Renal pelvis (tissue), 4 donors: ENCODE results near the gene MACF1. TPM values are rescaled to one million over a fixed set of nuclear protein-coding genes. Genes with fewer than 3 reads are reported as not detected.
"Not testable (repeated sequence)": the region's sequence is repeated elsewhere in the genome, so short reads cannot be mapped to it uniquely, and the experiment has no call there.

Experiments used
- DNase-seq: peaks from one replicate; pipeline ENCODE4 v3.0.0-alpha.2; 2013
- polyA plus RNA-seq, 3 donors: library from polyadenylated mRNA; unstranded; fragments of 120-200 nt; gene quantifications; one replicate each; pipeline ENCODE4 v1.2.1, GENCODE V29; 2013; ENCODE audit not compliant: insufficient read length in 3 of 3

Gene MACF1
- polyA plus RNA-seq, 3 donors, result 227 to 318 (median 276) TPM

DNA sequence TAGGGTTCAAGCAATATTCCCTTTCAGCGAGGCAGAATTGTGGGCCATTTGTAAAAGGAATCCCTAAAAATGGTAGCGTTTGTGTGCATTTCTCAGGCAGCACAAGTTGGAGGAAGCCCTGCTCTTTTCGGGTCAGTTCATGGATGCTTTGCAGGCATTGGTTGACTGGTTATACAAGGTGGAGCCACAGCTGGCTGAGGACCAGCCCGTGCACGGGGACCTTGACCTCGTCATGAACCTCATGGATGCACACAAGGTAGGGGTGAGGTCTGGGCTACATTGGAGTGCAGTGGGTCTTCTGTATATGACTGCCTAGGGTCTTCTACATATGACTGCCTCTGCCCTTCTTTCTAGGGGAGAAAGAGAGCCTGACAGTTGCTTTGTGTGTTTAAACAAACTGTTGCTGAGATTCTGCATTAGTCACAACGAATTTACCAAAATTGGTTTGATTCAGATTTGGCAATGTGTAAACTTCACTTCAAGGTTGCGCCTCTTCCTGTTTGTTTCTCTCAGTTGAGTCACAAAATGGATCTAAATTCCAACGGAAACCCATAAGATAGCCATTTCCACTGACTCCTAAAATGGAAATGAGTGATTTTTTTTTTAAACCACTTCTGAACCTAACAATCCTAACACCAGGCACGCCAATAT is 246.6 kb downstream of the MACF1 start:
- no peak for DNase-seq

DNA sequence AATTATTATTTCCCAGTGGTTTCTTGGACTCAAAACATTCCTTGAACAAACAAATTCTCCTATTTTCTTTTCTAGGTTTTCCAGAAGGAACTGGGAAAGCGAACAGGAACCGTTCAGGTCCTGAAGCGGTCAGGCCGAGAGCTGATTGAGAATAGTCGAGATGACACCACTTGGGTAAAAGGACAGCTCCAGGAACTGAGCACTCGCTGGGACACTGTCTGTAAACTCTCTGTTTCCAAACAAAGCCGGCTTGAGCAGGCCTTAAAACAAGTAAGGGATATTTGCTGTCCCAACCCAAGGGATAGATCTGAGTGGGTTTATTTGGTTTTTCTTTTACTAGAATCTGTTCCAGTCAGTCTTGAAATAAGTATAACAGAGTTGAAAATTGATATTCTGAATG is 247.6 kb downstream of the MACF1 start:
- DNase-seq, result no peak

DNA sequence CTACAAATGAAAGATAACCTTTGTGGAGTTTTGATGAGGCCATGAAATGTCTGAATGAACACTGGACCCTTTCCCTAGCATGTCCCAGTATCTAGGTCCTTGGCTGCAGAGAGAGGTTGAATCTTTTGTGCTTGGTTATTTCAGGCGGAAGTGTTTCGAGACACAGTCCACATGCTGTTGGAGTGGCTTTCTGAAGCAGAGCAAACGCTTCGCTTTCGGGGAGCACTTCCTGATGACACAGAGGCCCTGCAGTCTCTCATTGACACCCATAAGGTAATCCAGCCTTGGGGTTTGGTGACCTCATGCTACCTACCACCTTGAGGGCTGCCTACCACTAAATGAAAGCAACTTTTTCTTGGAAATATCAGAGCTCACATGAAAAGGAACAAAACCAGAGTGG is 248.0 kb downstream of the MACF1 start:
- DNase-seq, result no peak

GRCh38 chr1:39453603-39454002 is 249.1 kb downstream of the MACF1 start:
- DNase-seq, result no peak

DNA sequence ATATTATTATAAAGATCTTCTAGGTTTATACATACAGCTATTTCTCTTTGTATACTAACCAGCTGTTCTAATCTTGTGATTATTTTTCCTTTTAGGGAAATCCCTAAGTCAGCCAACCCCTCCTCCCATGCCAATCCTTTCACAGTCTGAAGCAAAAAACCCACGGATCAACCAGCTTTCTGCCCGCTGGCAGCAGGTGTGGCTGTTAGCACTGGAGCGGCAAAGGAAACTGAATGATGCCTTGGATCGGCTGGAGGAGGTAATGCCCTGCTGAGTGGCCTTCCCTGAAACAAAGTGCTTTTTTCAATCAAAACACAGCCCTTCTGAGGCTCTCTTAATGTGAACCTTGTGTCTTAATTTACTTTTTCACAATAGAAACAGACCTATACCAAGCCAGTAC is 254.5 kb downstream of the MACF1 start:
- no peak for DNase-seq

GRCh38 chr1:39462074-39462473 is 257.6 kb downstream of the MACF1 start:
- DNase-seq, result no peak

DNA sequence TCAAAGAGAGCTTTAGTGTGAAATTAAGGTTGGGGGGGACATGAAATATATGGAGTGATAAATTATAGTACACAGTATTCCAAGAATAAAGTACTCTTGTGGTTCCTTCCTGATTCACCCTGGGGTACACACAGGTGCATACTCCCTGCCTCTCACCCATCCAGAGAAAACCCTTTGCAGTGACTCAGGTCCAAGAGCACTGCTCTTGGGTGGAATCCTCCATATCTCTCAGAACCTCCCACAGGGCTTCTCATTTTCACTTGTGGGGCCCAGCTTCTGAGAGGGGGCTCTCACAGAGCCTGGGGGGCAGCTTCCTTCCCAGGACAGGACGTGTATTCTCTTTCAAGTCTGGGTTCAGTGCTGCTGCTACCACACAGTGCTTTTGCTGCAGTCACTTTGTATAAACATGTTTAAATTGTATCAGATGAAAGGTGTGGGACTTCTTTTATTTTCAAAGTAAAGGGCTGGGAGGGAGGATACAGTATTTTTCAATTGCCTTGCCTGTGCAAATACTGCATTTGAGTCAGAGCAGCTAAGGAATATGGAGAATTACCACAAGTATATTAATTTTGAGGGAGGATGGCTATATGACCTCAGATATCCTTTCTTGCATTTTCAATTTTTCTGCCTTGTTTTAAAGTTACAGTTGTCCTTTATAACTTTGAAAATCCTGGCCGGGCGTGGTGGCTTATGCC is 262.1 kb downstream of the MACF1 start:
- DNase-seq, result no peak

DNA sequence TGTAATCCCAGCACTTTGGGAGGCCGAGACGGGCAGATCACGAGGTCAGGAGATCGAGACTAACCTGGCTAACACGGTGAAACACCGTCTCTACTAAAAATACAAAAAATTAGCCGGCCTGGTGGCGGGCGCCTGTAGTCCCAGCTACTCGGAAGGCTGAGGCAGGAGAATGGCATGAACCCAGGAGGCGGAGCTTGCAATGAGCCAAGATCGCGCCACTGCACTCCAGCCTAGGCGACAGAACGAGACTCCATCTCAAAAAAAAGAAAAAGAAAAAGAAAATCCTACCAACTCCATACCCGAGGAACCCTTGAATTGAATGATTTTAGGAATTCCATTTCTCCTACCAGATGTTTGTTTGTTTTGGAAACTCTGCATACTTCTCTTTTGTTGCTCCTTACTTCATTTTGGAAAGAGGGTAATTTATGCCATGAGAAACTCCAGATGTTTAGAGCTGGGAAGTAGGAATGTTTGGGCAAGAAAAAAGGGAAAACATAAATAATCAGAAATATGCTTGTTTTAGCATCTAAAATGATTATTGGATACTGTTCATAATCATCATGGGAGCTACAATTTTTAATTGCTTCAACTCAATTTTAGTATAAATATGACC is 262.7 kb downstream of the MACF1 start:
- peak; percentile 66 for DNase-seq

DNA sequence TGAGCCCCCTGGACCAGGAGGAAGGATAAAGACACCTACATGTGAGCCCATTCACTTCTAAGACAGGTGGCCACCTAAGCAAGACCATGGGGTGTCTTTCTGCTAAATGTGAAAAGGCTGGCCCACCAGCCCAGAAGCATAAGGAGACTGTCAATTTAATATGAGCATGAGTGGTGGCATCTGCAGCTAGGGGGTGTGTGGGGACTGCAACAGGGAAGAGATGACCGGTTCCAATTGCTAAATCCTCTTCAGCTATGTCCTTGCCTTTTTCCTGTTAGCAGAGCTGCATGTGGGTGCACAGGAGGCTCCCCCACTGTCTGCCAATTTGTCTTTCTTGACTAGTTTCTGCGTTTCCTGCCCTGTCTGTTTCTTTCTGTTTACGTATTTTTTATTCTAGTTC is 264.7 kb downstream of the MACF1 start:
- no peak for DNase-seq

- no peak for DNase-seq
Measured at GRCh38 chr1:39470040-39470439, 265.5 kb downstream of the MACF1 start.

- DNase-seq, result no peak
Measured at GRCh38 chr1:39472826-39473225, 268.3 kb downstream of the MACF1 start.

GRCh38 chr1:39473324-39473723 is 268.8 kb downstream of the MACF1 start:
- no peak for DNase-seq

DNA sequence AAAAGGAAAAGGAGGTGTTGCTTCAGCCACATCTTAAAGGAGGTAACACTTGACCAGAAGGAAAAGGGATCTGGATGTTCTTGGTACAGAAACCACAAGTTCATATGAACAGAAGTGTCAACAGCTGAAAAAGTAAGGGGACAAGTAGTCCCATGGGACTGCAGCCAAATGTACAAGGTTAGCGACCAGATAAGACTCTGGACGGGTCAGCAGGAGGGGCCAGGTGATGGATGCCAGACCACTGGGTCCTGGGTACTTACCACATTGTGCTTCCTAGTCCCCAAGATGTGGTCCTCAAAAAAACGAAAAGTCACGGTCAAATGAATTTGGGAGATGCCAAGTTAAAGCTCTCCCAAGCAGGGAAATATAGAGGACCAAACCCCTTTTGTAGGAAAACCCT is 270.3 kb downstream of the MACF1 start:
- DNase-seq, result no peak

DNA sequence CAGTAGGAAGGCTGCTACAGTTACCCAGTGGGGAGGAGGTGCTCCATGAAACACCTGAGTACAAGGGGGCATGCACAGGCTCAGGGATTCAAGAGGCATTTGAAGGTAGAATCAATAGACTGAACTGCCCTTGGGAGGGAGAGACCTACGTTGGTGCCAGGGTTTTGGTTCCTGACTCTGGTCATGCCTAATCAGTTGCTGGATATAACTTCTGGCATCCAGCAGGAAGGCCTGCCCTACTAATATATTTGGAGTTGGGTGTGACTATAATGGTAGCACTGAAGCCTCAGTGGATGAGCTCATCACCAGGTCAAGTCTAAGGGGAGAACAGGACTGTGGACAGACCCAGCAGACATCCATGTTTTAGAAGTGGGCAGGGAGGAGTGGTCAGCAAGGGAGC is 271.1 kb downstream of the MACF1 start:
- DNase-seq, result not testable (repeated sequence)

DNA sequence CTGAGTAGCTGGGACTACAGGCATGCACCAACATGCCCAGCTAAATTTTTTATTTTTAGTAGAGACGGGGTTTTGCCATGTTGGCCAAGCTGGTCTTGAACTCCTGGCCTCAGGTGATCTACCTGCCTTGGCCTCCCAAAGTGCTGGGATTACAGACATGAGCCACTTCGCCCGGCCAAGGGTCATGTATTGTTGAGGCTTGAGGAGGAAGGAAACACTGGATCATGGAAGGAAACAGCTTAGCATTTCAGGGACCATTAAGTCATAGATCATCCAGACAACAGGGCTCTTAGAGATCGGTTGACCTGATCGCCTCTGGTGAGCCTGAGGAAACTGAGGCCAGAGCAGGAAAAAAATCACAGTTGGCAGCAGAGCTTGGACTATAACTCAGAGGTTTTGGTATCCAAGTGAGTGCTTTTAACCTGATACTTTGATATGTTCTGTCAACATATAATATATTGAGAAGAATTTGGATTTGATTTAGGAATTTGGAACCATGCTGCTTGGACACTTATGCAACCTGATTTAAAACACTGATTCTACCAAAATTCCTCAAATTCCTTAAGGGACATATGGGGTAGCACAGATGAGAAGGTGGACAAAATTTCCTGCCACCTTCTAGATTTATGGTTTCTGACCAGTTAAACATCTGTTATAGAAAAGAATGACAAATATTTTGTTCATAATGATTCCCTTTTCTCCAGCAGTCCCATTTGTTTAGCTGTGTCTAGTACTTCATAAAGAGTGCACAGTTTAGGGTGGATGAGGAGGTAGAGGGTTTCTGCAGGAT is 273.8 kb downstream of the MACF1 start:
- no peak for DNase-seq

DNA sequence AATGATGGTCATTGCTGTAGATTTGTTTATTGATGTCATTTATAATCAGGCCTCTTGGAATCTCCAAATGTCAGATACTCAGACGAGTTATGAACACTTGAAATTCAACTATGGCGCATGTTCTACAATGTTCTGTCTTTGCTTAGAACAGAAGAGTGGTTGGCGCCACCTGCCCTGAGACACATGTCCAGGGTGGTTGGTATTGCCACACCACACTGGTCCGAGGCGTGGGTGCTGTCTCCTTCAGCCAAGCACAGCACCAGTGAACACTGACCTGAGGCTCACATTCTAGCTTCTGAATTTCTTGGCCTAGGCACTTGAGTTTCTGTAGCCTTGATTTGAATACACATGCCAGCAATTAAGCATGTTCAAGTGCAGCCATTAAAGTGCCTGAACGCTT is 276.8 kb downstream of the MACF1 start:
- DNase-seq, result no peak

DNA sequence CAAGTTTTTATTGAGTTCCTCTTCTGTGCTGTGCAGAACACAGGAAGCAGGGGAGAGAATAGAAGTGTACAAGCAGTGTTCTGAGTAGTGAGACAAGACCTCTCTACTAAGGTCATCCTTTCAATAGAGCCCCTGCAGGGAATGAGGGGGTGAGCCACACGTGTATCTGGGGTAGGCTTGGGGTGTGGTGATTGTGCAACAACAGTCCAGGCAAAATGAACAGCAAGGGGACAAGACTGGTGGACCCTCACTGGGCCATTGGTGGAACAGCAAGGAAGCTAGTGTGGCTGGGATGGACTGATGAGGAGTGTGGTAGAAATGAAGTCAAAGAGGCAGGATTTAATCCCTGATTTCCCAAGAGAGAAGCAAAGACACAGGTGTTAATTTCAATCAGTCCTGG is 278.8 kb downstream of the MACF1 start:
- DNase-seq, result no peak

GRCh38 chr1:39484564-39484963 is 280.1 kb downstream of the MACF1 start:
- no peak for DNase-seq

GRCh38 chr1:39485046-39485803 is 280.7 kb downstream of the MACF1 start:
- no peak for DNase-seq

GRCh38 chr1:39488012-39488545 is 283.6 kb downstream of the MACF1 start:
- DNase-seq, result no peak

- no peak for DNase-seq
Measured at GRCh38 chr1:39488793-39489566, 284.5 kb downstream of the MACF1 start.
